ENCODE data around the gene WWC2.

DNA sequence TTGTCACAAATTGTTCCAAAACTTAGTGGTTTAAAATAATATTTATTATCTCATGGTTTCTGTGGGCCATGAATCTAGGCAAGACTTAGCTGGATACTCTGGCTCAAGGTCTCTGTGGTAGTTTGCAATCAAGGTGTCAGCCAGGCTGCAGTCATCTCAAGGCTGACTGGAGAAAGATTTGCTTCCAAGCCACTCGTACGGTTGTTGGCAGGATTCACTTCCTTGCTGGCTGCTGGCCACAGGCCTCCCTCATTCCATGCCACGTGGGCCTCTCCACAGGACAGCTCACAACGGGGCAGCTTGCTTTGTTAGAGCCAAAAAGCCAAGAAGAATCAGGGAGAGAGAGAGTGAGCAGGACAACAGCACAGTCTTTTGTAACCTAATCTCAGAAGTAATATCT, 101.4 kb downstream of the WWC2 start:
- TF ChIP-seq EZH2 (IDR thresholded peaks at IDR 0.05; ENCODE audit: low read depth, unreplicated experiment) = no peak
- TF ChIP-seq, protein P1, sequence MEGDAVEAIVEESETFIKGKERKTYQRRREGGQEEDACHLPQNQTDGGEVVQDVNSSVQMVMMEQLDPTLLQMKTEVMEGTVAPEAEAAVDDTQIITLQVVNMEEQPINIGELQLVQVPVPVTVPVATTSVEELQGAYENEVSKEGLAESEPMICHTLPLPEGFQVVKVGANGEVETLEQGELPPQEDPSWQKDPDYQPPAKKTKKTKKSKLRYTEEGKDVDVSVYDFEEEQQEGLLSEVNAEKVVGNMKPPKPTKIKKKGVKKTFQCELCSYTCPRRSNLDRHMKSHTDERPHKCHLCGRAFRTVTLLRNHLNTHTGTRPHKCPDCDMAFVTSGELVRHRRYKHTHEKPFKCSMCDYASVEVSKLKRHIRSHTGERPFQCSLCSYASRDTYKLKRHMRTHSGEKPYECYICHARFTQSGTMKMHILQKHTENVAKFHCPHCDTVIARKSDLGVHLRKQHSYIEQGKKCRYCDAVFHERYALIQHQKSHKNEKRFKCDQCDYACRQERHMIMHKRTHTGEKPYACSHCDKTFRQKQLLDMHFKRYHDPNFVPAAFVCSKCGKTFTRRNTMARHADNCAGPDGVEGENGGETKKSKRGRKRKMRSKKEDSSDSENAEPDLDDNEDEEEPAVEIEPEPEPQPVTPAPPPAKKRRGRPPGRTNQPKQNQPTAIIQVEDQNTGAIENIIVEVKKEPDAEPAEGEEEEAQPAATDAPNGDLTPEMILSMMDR (conservative IDR thresholded peaks at IDR 0.05; ENCODE audit: low read depth in 2 of 2) = no peak
- no peak for TF ChIP-seq POLR2AphosphoS5 (IDR thresholded peaks at IDR 0.05; ENCODE audit: low read depth)
